ENCODE results near the gene ASTE1. TPM values are rescaled to one million over a fixed set of nuclear protein-coding genes. Genes with fewer than 3 reads are reported as not detected.
A peak's percentile ranks its signal among the peaks of the same experiment; 100 is the strongest.
"Not testable (repeated sequence)": the region's sequence is repeated elsewhere in the genome, so short reads cannot be mapped to it uniquely, and the experiment has no call there.

ASTE1 gene, protein sequence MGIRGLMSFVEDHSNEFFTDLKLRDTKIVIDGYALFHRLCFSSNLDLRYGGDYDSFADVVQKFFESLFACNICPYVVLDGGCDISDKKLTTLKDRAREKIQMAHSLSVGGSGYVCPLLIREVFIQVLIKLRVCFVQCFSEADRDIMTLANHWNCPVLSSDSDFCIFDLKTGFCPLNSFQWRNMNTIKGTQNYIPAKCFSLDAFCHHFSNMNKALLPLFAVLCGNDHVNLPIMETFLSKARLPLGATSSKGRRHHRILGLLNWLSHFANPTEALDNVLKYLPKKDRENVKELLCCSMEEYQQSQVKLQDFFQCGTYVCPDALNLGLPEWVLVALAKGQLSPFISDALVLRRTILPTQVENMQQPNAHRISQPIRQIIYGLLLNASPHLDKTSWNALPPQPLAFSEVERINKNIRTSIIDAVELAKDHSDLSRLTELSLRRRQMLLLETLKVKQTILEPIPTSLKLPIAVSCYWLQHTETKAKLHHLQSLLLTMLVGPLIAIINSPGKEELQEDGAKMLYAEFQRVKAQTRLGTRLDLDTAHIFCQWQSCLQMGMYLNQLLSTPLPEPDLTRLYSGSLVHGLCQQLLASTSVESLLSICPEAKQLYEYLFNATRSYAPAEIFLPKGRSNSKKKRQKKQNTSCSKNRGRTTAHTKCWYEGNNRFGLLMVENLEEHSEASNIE
- total RNA-seq, result 3.4 TPM
- long read RNA-seq, partial matches to known transcripts, result 0 of 2 reads
- long read RNA-seq, other reads (novel, unspliced or antisense), result 2 of 2 reads

- DNase-seq (ENCODE audit: missing footprints), result peak; percentile 97
- intact Hi-C loops (cut with DNase I), result loop anchor here (5.0 to 10.0 kb wide), 2 partner anchors 279 to 358 kb away; partner anchors contain the start of genes NUDT16 and PIK3R4
- ATAC-seq, result peak; percentile 99
Measured at GRCh38 chr3:131026321-131027151, at the start of gene ASTE1, which contains the start of gene NEK11. Gene ASTE1 (minus strand): TSS chr3:131026825. CDS start chr3:131025306, 1,519 bp downstream. Gene NEK11 (plus strand): TSS chr3:131026877. CDS start chr3:131029709, 2,832 bp downstream.

DNA sequence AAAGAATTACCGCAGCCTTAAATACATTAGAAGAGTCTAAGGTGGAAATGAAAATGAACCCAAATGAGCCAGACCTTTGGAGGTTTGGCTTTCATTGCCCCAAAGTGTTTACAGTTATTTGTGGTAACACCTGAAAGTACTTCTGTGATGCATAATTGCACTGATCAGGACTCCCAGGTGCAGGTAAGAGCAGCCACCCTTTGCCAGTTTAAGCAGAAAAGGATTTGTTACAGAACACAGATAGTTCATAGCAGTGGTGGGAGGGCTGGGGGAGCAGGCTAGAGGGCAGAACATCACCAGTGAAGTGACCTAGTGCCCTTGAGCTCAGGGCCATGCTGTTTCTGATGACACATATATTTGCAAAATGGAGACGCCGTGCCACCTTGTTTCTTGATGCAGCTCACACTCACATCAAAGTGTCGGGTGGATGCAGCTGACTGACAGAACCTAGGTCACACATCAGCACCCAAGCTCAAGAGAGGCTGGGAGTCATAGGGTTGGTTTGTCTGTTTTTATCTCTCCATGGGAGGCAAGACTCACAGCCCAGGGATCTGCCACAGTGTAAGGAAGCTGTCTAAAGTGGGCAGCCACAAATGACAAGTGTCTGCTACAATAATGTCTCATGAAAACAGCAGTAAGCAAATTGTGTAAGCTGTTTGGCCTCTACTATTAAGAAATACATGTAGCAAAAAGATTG lies 49.2 kb upstream of the ASTE1 start:
- no peak for DNase-seq (ENCODE audit: missing footprints)
- intact Hi-C loops (cut with DNase I), result no loop called here
- no peak for ATAC-seq

GRCh38 chr3:131072845-131073244 lies 46.2 kb upstream of the ASTE1 start:
- intact Hi-C loops (cut with DNase I), result no loop called here
- DNase-seq (ENCODE audit: missing footprints) (no peak), ATAC-seq (peak; percentile 91)

GRCh38 chr3:131072099-131072559 lies 45.5 kb upstream of the ASTE1 start:
- intact Hi-C loops (cut with DNase I), result no loop called here
- DNase-seq (ENCODE audit: missing footprints) (no peak), ATAC-seq (peak; percentile 11)

GRCh38 chr3:131067983-131068382 lies 41.4 kb upstream of the ASTE1 start:
- DNase-seq (ENCODE audit: missing footprints), result no peak
- intact Hi-C loops (cut with DNase I), result no loop called here
- ATAC-seq, result peak; percentile 56

- DNase-seq (ENCODE audit: missing footprints) (no peak), ATAC-seq (no peak)
- intact Hi-C loops (cut with DNase I), result loop anchor here (10.0 kb wide), 1 partner anchor 452 kb away; the partner anchor contains the start of gene MRPL3
Measured at GRCh38 chr3:131053043-131053859, 26.6 kb upstream of the ASTE1 start.

- intact Hi-C loops (cut with DNase I), result loop anchor here (10.0 kb wide), 1 partner anchor 455 kb away; the partner anchor contains the start of gene MRPL3
- ATAC-seq (no peak), DNase-seq (ENCODE audit: missing footprints) (no peak)
Measured at GRCh38 chr3:131050001-131050400, 23.4 kb upstream of the ASTE1 start.

DNA sequence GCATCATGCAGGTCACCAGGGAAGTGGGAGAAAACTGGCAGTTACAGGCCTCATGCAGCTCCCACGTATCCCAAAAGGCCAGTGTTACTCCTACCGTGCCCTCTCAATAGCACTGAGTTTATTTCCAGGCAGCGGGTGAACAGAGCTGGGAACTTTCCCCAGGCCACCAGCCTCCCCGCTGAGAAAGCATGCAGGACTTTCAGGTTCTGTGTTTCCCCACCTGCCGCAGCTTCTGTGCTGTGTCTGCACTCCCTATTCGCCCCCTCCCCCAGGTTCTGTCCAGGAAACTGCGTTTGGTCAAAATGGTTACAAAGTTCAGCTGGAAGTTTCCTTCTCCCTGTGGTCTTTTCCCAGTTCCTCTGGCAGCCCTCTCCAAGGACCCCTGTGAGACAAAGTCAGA lies 21.4 kb upstream of the ASTE1 start:
- ATAC-seq, result no peak
- DNase-seq (ENCODE audit: missing footprints), result no peak
- intact Hi-C loops (cut with DNase I), result no loop called here

- DNase-seq (ENCODE audit: missing footprints) (no peak), ATAC-seq (no peak)
- intact Hi-C loops (cut with DNase I), result no loop called here
Measured at GRCh38 chr3:131047582-131047981, 21.0 kb upstream of the ASTE1 start.

- intact Hi-C loops (cut with DNase I); DNase-seq (ENCODE audit: missing footprints); ATAC-seq: not testable (repeated sequence)
Measured at GRCh38 chr3:131042271-131042985, 15.8 kb upstream of the ASTE1 start.

- DNase-seq (ENCODE audit: missing footprints) (no peak), ATAC-seq (no peak)
- intact Hi-C loops (cut with DNase I), result loop anchor here (10.0 kb wide), 1 partner anchor 986 kb away; no protein-coding TSS in a partner anchor
Measured at GRCh38 chr3:131038326-131038725, 11.7 kb upstream of the ASTE1 start.

DNA sequence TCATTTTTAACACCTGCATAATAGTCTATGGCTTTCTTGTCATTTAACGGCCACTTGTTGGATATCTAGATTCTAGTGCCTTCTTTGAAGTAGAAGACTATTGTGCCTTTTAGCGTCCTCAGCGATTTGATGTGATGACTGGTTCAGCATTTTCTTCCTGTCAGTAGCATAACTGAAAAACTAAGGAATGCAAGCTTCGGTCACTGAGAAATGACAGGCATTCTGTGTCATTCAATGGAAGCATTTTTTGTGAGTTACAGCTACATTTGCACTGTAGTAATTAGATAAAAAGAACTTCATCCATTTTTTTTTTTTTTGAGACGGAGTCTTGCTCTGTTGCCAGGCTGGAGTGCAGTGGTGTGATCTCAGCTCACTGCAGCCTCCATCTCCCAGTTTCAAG lies 10.4 kb upstream of the ASTE1 start:
- ATAC-seq (no peak), DNase-seq (ENCODE audit: missing footprints) (no peak)
- intact Hi-C loops (cut with DNase I), result loop anchor here (10.0 kb wide), 1 partner anchor 988 kb away; no protein-coding TSS in a partner anchor

GRCh38 chr3:131036200-131036816 lies 9.7 kb upstream of the ASTE1 start:
- intact Hi-C loops (cut with DNase I), result loop anchor here (10.0 kb wide), 1 partner anchor 988 kb away; no protein-coding TSS in a partner anchor
- DNase-seq (ENCODE audit: missing footprints) (no peak), ATAC-seq (no peak)

- ATAC-seq, result no peak
- intact Hi-C loops (cut with DNase I), result loop anchor here (10.0 kb wide), 1 partner anchor 991 kb away; no protein-coding TSS in a partner anchor
- no peak for DNase-seq (ENCODE audit: missing footprints)
Measured at GRCh38 chr3:131033480-131034080, 7.0 kb upstream of the ASTE1 start.

DNA sequence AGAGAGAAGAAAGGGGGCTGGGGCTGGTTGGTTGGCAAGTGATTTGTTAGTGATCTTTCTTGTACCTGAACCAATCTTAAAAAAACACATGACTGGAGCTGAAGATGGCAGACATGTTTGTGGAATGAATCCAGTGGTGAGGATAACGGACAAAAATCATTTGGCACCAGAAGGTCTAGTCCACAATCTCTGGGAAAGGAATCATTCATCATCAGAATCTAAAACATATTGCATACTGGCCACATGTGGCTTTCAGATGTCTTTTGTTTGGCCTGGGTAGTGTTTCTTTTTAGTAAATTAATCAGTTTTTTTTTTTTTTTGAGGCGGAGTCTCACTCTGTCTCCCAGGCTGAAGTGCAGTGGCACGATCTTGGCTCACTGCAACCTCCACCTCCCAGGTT lies 5.0 kb upstream of the ASTE1 start:
- intact Hi-C loops (cut with DNase I), result loop anchor here (10.0 kb wide), 1 partner anchor 993 kb away; no protein-coding TSS in a partner anchor
- no peak for DNase-seq (ENCODE audit: missing footprints)

More for the DNA sequence above, 5.0 kb upstream of the ASTE1 start:
- no peak for ATAC-seq

Data from Right ventricle myocardium inferior (tissue), 1 donor.